Endothelial cell of umbilical vein (primary cell): ENCODE data around the gene CMIP.

ENCODE experiments used
- JUN ChIP-seq: IDR thresholded peaks from 2 replicates; pipeline ENCODE4 v1.6.1; 2011; ENCODE audit warnings: borderline replicate concordance, low read depth; ENCODE audit not compliant: insufficient read length, insufficient read depth
- POLR2A ChIP-seq: IDR thresholded peaks from 2 replicates; pipeline ENCODE4 v1.6.1; 2012; ENCODE audit warnings: low read depth, mild to moderate bottlenecking, control low read depth, low read length
- TF ChIP-seq, protein P1 (sequence below), 2 donors: IDR thresholded peaks; 1 replicate in 1 of 2; 2 replicates in 1 of 2; pipeline ENCODE4 v1.5.1; 2011; ENCODE audit warnings: low read length in 2 of 2, mild to moderate bottlenecking in 2 of 2, moderate library complexity in 2 of 2, control low read depth in 1 of 2, inconsistent platforms in 1 of 2, low read depth in 1 of 2; ENCODE audit not compliant: insufficient read depth in 1 of 2; ENCODE audit errors: extremely low read depth in 1 of 2

DNA sequence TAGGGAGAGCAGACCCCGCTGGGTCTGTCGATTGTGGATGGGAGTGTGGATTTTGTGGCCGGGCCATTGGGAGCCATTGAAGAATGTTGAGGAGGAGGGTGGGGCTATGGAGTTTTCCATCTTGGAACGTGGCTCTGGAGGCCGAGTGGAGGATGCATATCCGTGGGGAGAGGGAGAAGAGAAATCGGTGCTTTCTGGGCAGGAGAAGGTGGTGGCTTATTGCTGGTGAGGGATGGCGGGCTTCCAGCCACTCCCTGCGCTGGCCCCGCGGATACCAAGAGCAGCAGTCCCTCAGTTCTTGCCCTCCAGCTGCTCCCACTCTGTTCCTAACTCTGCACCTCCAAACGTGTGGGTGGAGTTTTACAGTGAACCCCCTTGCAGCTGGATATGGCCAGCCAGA lies 162.4 kb downstream of the CMIP start:
- TF ChIP-seq, protein P1, sequence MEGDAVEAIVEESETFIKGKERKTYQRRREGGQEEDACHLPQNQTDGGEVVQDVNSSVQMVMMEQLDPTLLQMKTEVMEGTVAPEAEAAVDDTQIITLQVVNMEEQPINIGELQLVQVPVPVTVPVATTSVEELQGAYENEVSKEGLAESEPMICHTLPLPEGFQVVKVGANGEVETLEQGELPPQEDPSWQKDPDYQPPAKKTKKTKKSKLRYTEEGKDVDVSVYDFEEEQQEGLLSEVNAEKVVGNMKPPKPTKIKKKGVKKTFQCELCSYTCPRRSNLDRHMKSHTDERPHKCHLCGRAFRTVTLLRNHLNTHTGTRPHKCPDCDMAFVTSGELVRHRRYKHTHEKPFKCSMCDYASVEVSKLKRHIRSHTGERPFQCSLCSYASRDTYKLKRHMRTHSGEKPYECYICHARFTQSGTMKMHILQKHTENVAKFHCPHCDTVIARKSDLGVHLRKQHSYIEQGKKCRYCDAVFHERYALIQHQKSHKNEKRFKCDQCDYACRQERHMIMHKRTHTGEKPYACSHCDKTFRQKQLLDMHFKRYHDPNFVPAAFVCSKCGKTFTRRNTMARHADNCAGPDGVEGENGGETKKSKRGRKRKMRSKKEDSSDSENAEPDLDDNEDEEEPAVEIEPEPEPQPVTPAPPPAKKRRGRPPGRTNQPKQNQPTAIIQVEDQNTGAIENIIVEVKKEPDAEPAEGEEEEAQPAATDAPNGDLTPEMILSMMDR (IDR thresholded peaks at IDR 0.05; ENCODE audit: extremely low read depth in 1 of 2, insufficient read depth in 1 of 2, low read depth in 1 of 2, low read length in 2 of 2) = no peak
- TF ChIP-seq POLR2A (no peak), JUN (no peak)
